OCI-LY3 (cell line): ENCODE measurements around the gene PRR15.

Experiments used
- CTCF ChIP-seq: fragments of 200-600, 300-600 bp; sonication (generic); IDR thresholded peaks from 2 replicates; pipeline ENCODE4 v1.5.1; 2014; ENCODE audit warnings: antibody characterized with exemption, low read length, low read depth
- EZH2phosphoT487 ChIP-seq: fragments of 200-600 bp; shearing (Covaris generic); IDR thresholded peaks from 2 replicates; pipeline ENCODE4 v1.6.1; 2018; ENCODE audit warnings: antibody characterized with exemption, mixed run types, low read depth

- TF ChIP-seq CTCF (no peak), EZH2phosphoT487 (no peak)
These were observed 35.0 kb downstream of the PRR15 start for GRCh38 chr7:29598613-29599012.
